Measurements from ENCODE around the gene KAT6B. TPM values are rescaled to one million over a fixed set of nuclear protein-coding genes. Genes with fewer than 3 reads are reported as not detected.

The KAT6B gene
- total and polyA plus RNA-seq, 2 donors (not counting 1 experiment from before 2014, with no cell fraction given), result 8.6 to 111 TPM

DNA sequence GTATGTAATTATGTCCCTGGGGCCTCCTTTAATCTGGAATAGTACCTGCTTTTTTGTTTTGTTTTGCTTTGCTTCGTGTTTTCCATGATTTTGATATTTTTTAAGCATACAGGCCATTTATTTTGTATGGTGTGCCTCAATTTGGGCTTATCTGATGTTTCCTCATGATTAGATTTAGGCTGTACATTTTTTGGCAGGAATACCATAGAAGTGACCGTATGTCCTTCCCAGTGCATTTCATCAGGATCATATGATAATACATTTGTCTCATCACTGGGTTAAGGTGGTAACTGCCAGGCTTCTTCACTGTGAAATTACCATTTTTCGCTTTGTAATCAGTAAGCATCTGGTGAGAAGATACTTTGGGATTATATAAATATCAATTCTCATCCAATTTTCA, 167.2 kb downstream of the KAT6B start:
- peaks cover 10 to 24% of the 10 kb centered on the region in 2 experiments for H3K36me3 ChIP-seq (replicated peaks in 1 of 2; ENCODE audit: control extremely low read depth in 1 of 2, control insufficient read depth in 1 of 2, extremely low read depth in 1 of 2, insufficient read depth in 2 of 2, low read length in 1 of 2)
- WGBS (ENCODE audit: insufficient coverage), result 100% methylated on average over 1 of the region's 3 CpGs
- DNase-seq, result no peak
- ChIA-PET CTCF (no interaction called here), POLR2A (no interaction called here)
- Mint-ChIP-seq H3K4me1 (peaks cover 3% of the 10 kb centered on the region), H3K4me3 (no peak overlapping the region), H3K27ac (no peak overlapping the region), H3K27me3 (no peaks in the 10 kb centered on the region), H3K9me3 (ENCODE audit: insufficient read depth) (no peaks in the 10 kb centered on the region)
- H3K79me2 ChIP-seq (ENCODE audit: control insufficient read depth, insufficient read depth, low read length), result no peaks in the 10 kb centered on the region
- no peak overlapping the region for H3K4me3 ChIP-seq (ENCODE audit: control extremely low read depth in 1 of 5, extremely low read depth in 1 of 5, insufficient read depth in 1 of 5, low read depth in 2 of 5, low read length in 4 of 5)
- intact Hi-C loops (cut with micrococcal nuclease), result no loop called here
- no peak overlapping the region for H3K27ac ChIP-seq (ENCODE audit: low read length in 2 of 2)
- H3K4me2 ChIP-seq (replicated peaks; ENCODE audit: low read depth, low read length, poor library complexity, severe bottlenecking), result no peak overlapping the region
- H3K9ac ChIP-seq (ENCODE audit: low read length), result no peak overlapping the region
- no peak for ATAC-seq (ENCODE audit: low read depth)
- H2AFZ ChIP-seq (ENCODE audit: insufficient read depth, low read depth, low read length, poor library complexity, severe bottlenecking), result no peak overlapping the region
- peaks cover 0 to 4% of the 10 kb centered on the region in 2 donors for H3K4me1 ChIP-seq (ENCODE audit: control insufficient read depth in 2 of 2, insufficient read depth in 2 of 2, low read length in 2 of 2)
- TF ChIP-seq, protein P1, sequence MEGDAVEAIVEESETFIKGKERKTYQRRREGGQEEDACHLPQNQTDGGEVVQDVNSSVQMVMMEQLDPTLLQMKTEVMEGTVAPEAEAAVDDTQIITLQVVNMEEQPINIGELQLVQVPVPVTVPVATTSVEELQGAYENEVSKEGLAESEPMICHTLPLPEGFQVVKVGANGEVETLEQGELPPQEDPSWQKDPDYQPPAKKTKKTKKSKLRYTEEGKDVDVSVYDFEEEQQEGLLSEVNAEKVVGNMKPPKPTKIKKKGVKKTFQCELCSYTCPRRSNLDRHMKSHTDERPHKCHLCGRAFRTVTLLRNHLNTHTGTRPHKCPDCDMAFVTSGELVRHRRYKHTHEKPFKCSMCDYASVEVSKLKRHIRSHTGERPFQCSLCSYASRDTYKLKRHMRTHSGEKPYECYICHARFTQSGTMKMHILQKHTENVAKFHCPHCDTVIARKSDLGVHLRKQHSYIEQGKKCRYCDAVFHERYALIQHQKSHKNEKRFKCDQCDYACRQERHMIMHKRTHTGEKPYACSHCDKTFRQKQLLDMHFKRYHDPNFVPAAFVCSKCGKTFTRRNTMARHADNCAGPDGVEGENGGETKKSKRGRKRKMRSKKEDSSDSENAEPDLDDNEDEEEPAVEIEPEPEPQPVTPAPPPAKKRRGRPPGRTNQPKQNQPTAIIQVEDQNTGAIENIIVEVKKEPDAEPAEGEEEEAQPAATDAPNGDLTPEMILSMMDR (IDR thresholded peaks at IDR 0.05), result no peak
- TF ChIP-seq EZH2 (IDR thresholded peaks at IDR 0.05; ENCODE audit: borderline replicate concordance, insufficient read depth, low read depth, low read length, poor library complexity, severe bottlenecking), result no peak
- H4K20me1 ChIP-seq (ENCODE audit: control insufficient read depth, insufficient read depth, low read length, poor library complexity, severe bottlenecking), result no peaks in the 10 kb centered on the region
- H3K27me3 ChIP-seq (replicated peaks in 1 of 4; ENCODE audit: control extremely low read depth in 1 of 4, control insufficient read depth in 3 of 4, insufficient read depth in 4 of 4, low read length in 3 of 4), result no peaks in the 10 kb centered on the region
- no peaks in the 10 kb centered on the region for H3K9me3 ChIP-seq (ENCODE audit: control extremely low read depth in 1 of 3, control insufficient read depth in 2 of 3, insufficient read depth in 1 of 3, low read length in 2 of 3)

DNA sequence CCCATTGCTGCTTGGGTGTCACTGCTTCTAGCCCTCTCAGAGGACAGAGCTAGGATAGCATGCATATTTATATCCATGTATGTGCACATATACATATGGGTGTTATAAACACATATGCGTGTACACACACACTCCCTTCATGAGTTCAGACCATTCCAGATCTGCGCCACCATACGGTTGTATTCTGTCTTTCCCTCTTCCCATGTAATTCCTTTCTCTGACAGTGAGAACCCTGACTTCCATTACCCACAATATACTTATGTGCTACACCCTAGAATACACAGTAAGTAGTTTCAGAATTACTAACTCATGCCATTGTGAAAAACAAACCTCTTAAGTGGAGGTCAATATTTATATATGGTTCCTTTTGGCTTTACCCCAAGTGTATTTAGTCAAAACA, 168.5 kb downstream of the KAT6B start:
- no CpG with 5 or more reads among the region's 3 CpGs for WGBS (ENCODE audit: insufficient coverage)
- Histone ChIP-seq H2AFZ (ENCODE audit: insufficient read depth, low read depth, low read length, poor library complexity, severe bottlenecking) (no peak overlapping the region), H3K79me2 (ENCODE audit: control insufficient read depth, insufficient read depth, low read length) (no peaks in the 10 kb centered on the region), H3K9me3 (ENCODE audit: control extremely low read depth in 1 of 3, control insufficient read depth in 2 of 3, insufficient read depth in 1 of 3, low read length in 2 of 3) (no peaks in the 10 kb centered on the region), H3K36me3 (replicated peaks in 1 of 2; ENCODE audit: control extremely low read depth in 1 of 2, control insufficient read depth in 1 of 2, extremely low read depth in 1 of 2, insufficient read depth in 2 of 2, low read length in 1 of 2) (peaks cover 10 to 14% of the 10 kb centered on the region in 2 experiments), H3K9ac (ENCODE audit: low read length) (no peak overlapping the region), H3K27ac (ENCODE audit: low read length in 2 of 2) (no peak overlapping the region), H3K4me2 (replicated peaks; ENCODE audit: low read depth, low read length, poor library complexity, severe bottlenecking) (no peak overlapping the region), H3K27me3 (replicated peaks in 1 of 4; ENCODE audit: control extremely low read depth in 1 of 4, control insufficient read depth in 3 of 4, insufficient read depth in 4 of 4, low read length in 3 of 4) (no peaks in the 10 kb centered on the region), H3K4me3 (ENCODE audit: control extremely low read depth in 1 of 5, extremely low read depth in 1 of 5, insufficient read depth in 1 of 5, low read depth in 2 of 5, low read length in 4 of 5) (no peak overlapping the region), H4K20me1 (ENCODE audit: control insufficient read depth, insufficient read depth, low read length, poor library complexity, severe bottlenecking) (no peaks in the 10 kb centered on the region), H3K4me1 (ENCODE audit: control insufficient read depth in 2 of 2, insufficient read depth in 2 of 2, low read length in 2 of 2) (peaks cover 0 to 4% of the 10 kb centered on the region in 2 donors)
- intact Hi-C loops (cut with micrococcal nuclease), result no loop called here
- H3K4me3 Mint-ChIP-seq, result no peak overlapping the region
- TF ChIP-seq, protein P1 (IDR thresholded peaks at IDR 0.05), result no peak
- TF ChIP-seq EZH2 (IDR thresholded peaks at IDR 0.05; ENCODE audit: borderline replicate concordance, insufficient read depth, low read depth, low read length, poor library complexity, severe bottlenecking), result no peak
- DNase-seq (no peak), ATAC-seq (ENCODE audit: low read depth) (no peak)
- peaks cover 12% of the 10 kb centered on the region for H3K4me1 Mint-ChIP-seq
- no peak overlapping the region for H3K27ac Mint-ChIP-seq
- H3K27me3 Mint-ChIP-seq, result no peaks in the 10 kb centered on the region
- POLR2A ChIA-PET, result interaction anchor here (0.5 kb wide), 1 partner anchor 632 kb away, joined by 4 read pairs; no protein-coding TSS in a partner anchor
- no peaks in the 10 kb centered on the region for H3K9me3 Mint-ChIP-seq (ENCODE audit: insufficient read depth)
- CTCF ChIA-PET, result interaction anchor here (0.6 kb wide), 2 partner anchors 199 to 355 kb away, joined by 3 read pairs; no protein-coding TSS in a partner anchor
